Urothelium cell line (cell line): ENCODE measurements around the gene CBARP.
A peak's percentile ranks its signal among the peaks of the same experiment; 100 is the strongest.
"Not testable (repeated sequence)": the region's sequence is repeated elsewhere in the genome, so short reads cannot be mapped to it uniquely, and the experiment has no call there.

ENCODE experiments used
- DNase-seq: peaks from one replicate; pipeline ENCODE4 v3.0.0; 2011; ENCODE audit warnings: low spot score, mixed read lengths
- FAIRE-seq: peaks from 2 replicates; lab custom pipeline; 2011; peaks lifted over from hg19 to GRCh38; lab: Jason Lieb, UNC

The CBARP gene

GRCh38 chr19:1254081-1254527, 16.3 kb upstream of the CBARP start:
- DNase-seq (no peak), FAIRE-seq (no peak)

- FAIRE-seq, result no peak
- DNase-seq, result no peak
These were observed 15.8 kb upstream of the CBARP start for GRCh38 chr19:1253514-1254080.

GRCh38 chr19:1252821-1253513, 15.2 kb upstream of the CBARP start:
- FAIRE-seq, result peak; percentile 32
- DNase-seq, result peak; percentile 69

GRCh38 chr19:1252221-1252820, 14.5 kb upstream of the CBARP start:
- peak; percentile 49 for DNase-seq
- FAIRE-seq, result no peak

- DNase-seq (no peak), FAIRE-seq (no peak)
These were observed 13.8 kb upstream of the CBARP start for GRCh38 chr19:1251330-1252220.

- FAIRE-seq (no peak), DNase-seq (no peak)
These were observed 12.8 kb upstream of the CBARP start for GRCh38 chr19:1250437-1251260.

GRCh38 chr19:1249990-1250436, 12.2 kb upstream of the CBARP start:
- FAIRE-seq, result no peak
- no peak for DNase-seq

- no peak for FAIRE-seq
- peak; percentile 87 for DNase-seq
These were observed 11.6 kb upstream of the CBARP start for GRCh38 chr19:1249298-1249989.

GRCh38 chr19:1248786-1249297, 11.0 kb upstream of the CBARP start:
- DNase-seq (peak; percentile 59), FAIRE-seq (no peak)

- FAIRE-seq (no peak), DNase-seq (peak; percentile 74)
These were observed 10.5 kb upstream of the CBARP start, which contains the start of gene MIDN for GRCh38 chr19:1248139-1248785. MIDN (plus strand) TSS chr19:1248583; CDS start chr19:1250297, 1,714 bp downstream.

GRCh38 chr19:1247748-1248138, 9.9 kb upstream of the CBARP start:
- DNase-seq (no peak), FAIRE-seq (no peak)

GRCh38 chr19:1246265-1247087, 8.7 kb upstream of the CBARP start:
- not testable (repeated sequence) for DNase-seq, FAIRE-seq

- no peak for FAIRE-seq
- DNase-seq, result no peak
These were observed 7.9 kb upstream of the CBARP start for GRCh38 chr19:1245494-1246264.

GRCh38 chr19:1244693-1245451, 7.1 kb upstream of the CBARP start:
- FAIRE-seq (no peak), DNase-seq (no peak)

- FAIRE-seq, result no peak
These were observed 6.2 kb upstream of the CBARP start for GRCh38 chr19:1243768-1244692.

More at GRCh38 chr19:1243768-1244692, 6.2 kb upstream of the CBARP start:
- peak; percentile 64 for DNase-seq
